ENCODE data around the gene MKRN1.

MKRN1 gene, protein sequence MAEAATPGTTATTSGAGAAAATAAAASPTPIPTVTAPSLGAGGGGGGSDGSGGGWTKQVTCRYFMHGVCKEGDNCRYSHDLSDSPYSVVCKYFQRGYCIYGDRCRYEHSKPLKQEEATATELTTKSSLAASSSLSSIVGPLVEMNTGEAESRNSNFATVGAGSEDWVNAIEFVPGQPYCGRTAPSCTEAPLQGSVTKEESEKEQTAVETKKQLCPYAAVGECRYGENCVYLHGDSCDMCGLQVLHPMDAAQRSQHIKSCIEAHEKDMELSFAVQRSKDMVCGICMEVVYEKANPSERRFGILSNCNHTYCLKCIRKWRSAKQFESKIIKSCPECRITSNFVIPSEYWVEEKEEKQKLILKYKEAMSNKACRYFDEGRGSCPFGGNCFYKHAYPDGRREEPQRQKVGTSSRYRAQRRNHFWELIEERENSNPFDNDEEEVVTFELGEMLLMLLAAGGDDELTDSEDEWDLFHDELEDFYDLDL

DNA sequence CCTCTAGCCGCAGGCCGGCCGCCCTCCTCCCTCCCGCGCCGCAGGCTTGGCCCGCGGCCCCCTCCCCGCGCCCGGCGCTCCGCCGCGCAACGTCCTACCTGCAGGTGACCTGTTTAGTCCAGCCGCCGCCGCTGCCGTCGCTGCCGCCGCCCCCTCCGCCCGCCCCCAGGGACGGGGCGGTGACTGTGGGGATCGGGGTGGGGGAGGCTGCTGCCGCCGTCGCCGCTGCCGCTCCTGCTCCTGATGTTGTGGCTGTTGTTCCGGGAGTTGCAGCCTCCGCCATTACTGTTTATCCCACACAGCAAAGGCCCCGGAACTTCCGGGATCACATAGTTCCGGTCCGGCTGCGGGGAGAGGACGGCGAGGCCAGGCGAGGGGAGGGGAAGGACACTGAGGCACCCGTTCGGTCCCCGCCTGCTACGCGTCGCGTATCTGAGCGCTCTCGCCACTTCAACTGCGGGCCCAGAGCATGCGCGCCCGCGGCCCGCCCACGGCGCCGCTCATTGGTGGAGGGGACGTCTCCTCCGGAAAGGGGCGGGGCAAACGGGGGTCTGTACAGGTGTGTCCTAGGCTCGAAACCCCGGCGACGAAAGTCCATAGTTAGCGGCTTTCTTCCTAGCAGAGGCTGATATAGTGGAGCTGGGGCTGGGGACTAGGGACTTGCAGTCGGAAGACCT lies at the start of gene MKRN1:
Gene MKRN1, minus strand, starts transcription at position 444 of the 677 bp plus-strand sequence. Its CDS starts 161 bp downstream, at position 283.
- H3K27ac ChIP-seq, result peak within 1 kb of the TSS; percentile 93
- TF ChIP-seq, protein P1, sequence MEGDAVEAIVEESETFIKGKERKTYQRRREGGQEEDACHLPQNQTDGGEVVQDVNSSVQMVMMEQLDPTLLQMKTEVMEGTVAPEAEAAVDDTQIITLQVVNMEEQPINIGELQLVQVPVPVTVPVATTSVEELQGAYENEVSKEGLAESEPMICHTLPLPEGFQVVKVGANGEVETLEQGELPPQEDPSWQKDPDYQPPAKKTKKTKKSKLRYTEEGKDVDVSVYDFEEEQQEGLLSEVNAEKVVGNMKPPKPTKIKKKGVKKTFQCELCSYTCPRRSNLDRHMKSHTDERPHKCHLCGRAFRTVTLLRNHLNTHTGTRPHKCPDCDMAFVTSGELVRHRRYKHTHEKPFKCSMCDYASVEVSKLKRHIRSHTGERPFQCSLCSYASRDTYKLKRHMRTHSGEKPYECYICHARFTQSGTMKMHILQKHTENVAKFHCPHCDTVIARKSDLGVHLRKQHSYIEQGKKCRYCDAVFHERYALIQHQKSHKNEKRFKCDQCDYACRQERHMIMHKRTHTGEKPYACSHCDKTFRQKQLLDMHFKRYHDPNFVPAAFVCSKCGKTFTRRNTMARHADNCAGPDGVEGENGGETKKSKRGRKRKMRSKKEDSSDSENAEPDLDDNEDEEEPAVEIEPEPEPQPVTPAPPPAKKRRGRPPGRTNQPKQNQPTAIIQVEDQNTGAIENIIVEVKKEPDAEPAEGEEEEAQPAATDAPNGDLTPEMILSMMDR (IDR thresholded peaks at IDR 0.05), result no peak
- no peak for TF ChIP-seq ZFX (IDR thresholded peaks at IDR 0.05; ENCODE audit: borderline replicate concordance)

DNA sequence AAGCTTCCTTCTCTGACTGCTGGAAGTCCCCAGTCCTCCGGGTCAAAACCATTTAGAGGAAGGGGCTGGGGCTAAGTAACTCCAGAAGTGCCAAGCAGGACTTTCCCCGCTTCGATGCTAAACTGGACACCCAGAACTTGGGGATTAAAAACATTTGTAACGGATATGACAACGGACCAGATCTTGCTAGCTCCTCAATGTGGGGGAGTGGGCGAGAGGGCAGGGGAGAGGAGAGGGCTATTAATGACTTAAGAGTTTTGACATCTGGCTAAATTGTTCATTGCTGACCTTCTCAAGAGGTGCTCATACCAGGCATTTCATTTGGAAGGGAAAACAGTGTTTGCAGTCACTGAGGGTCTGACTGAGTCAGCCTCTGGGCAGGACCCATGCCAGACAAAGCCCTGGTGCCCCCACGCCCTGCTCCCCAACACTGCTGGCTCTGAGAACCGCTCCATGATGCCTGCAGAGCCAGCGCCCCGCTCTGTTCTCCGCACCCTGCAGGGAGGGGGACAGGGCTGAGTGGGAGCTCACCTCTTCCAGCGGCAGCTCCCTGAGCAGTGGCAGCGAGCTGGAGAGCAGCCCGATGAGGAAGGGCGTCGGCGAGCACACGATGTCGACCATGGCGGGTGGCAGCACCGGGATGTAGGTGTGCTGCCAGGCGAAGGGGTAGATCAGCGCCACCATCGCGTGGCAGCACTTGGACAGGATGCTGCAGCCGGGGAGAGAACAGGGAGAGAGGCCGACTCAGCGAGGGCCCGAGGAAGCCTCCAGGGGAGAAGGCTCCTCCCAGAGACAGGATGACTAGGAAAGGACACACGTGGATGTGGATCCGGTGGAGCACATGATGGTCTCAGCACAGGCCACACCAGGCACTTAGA lies 47.7 kb upstream of the MKRN1 start:
- TF ChIP-seq, protein P1 (IDR thresholded peaks at IDR 0.05), result no peak
- TF ChIP-seq ZFX (IDR thresholded peaks at IDR 0.05; ENCODE audit: borderline replicate concordance), result no peak
- H3K27ac ChIP-seq, result no peak overlapping the region

DNA sequence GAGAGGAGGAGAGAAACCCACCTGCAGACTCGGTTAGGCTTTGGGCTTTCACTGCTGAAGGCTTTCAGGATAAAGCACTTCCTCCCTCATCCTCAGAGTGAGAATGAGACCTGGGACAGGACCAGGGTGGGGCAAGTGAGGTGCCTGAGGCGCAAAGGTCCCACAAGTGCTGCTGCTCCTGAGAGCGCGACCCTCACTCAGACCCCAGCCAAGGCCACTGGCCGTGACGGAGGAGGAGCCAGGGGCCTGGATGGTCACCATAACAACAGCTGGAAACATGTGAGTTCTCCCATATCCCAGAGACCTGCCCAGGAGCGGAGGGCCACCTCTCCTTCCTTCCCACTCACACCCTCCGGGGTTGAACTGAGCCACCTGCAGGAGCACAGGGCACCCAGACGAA lies 46.9 kb upstream of the MKRN1 start:
- no peak overlapping the region for H3K27ac ChIP-seq
- TF ChIP-seq, protein P1 (IDR thresholded peaks at IDR 0.05), result no peak
- TF ChIP-seq ZFX (IDR thresholded peaks at IDR 0.05; ENCODE audit: borderline replicate concordance), result no peak

DNA sequence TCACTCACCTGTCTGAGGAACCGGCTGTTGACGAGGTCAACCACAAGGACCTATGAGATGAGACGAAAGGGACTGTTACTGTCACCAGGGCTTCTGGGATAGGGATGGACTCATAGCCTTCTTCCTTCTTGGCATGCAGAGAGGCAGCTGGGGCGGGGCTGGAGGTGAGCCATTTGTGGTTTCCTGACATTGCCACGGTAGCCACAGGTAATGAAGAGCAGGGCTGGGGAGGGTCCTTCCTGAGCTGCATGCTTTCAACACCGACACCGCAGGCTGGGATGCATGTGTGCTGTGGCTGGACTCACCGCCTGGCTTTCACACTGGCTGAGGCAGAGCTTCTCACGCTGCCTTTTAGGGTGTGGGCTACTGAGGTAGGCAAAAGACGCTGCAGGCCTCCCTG lies 46.4 kb upstream of the MKRN1 start:
- no peak overlapping the region for H3K27ac ChIP-seq
- TF ChIP-seq ZFX (IDR thresholded peaks at IDR 0.05; ENCODE audit: borderline replicate concordance), result no peak
- TF ChIP-seq, protein P1 (IDR thresholded peaks at IDR 0.05), result no peak

DNA sequence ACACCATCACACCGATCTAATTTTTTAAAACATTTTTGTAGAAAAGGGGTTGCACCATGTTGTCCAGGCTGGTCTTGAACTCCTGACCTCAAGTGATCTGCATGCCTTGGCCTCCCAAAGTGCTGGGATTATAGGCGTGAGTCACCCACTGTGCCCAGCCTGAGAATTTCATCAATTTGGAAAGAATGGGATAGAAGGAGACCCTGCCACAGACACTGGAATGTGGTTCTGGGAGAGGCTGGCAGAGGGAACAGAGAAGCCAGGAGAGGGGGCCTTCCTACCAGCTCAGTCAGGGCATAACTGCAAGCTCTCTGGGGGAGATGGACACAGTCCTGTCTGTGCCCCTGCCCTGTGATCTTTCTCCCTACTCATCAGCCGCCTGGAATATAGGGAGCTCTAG lies 42.1 kb upstream of the MKRN1 start:
- TF ChIP-seq, protein P1 (IDR thresholded peaks at IDR 0.05), result no peak
- TF ChIP-seq ZFX (IDR thresholded peaks at IDR 0.05; ENCODE audit: borderline replicate concordance), result no peak
- H3K27ac ChIP-seq, result no peak overlapping the region

DNA sequence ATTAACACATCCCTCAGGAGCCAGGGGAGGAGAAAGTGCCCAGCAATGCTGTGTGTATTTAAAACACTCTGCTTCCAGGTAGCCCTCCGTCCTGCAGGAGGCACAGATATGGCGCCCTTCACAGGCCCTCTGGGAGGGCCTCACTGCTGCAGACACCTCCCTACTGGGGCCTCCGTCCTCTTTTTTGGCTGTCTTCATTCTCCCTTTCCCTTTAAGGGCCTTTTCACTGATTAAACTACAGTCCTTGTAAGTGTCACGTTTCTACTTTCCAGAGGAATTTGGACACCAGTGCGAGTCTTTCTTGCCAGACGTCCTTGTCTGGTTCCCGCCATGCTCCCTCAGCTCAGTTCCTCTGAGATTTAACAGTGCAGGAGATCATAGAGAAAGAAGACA lies 39.7 kb upstream of the MKRN1 start:
- no peak for TF ChIP-seq ZFX (IDR thresholded peaks at IDR 0.05; ENCODE audit: borderline replicate concordance)
- TF ChIP-seq, protein P1 (IDR thresholded peaks at IDR 0.05), result no peak
- H3K27ac ChIP-seq, result no peak overlapping the region

Measured in 22Rv1 (cell line).